Right lobe of liver (tissue), 4 donors: Measurements from ENCODE around the gene PRRT1.

Source experiments
- CTCF ChIP-seq, 4 donors: fragments of 200-600 bp in 3 of 4; fragments of 450-650 bp in 1 of 4; IDR thresholded peaks; one replicate each; pipeline versions ENCODE4 v1.5.1 to v1.8.0; 2016 to 2022; ENCODE audit warnings: antibody characterized with exemption in 4 of 4, mild to moderate bottlenecking in 2 of 4
- POLR2A ChIP-seq: fragments of 450-650 bp; IDR thresholded peaks from one replicate; pipeline ENCODE4 v1.6.1; 2017; ENCODE audit warnings: antibody characterized with exemption, mild to moderate bottlenecking
- donor health status: DM: no; HTN: no; CAD: no.
- donor health status: DM: no; HTN: no; CAD: no.
- donor health status: DM: no; HTN: yes; CAD: no.

- no peak for TF ChIP-seq CTCF (IDR thresholded peaks at IDR 0.05)
- TF ChIP-seq POLR2A, result no peak
Measured at GRCh38 chr6:32110632-32111031, 41.1 kb downstream of the PRRT1 start.
